GM21526 (cell line): ENCODE data around the gene VDR.
"Not testable (repeated sequence)": the region's sequence is repeated elsewhere in the genome, so short reads cannot be mapped to it uniquely, and the experiment has no call there.

Experiments
- ATAC-seq: cut with Tn5 transposase; IDR thresholded peaks from one replicate; pipeline ENCODE4 v1.9.1; 2021; ENCODE audit warnings: moderate library complexity; ENCODE audit not compliant: unreplicated experiment, low FRiP score

Gene VDR

GRCh38 chr12:47851303-47851952 lies 53.4 kb downstream of the VDR start:
- ATAC-seq, result no peak

GRCh38 chr12:47850153-47851084 lies 54.4 kb downstream of the VDR start:
- no peak for ATAC-seq

- no peak for ATAC-seq
These were observed 55.5 kb downstream of the VDR start for GRCh38 chr12:47849261-47849660.

GRCh38 chr12:47848853-47849252 lies 55.9 kb downstream of the VDR start:
- no peak for ATAC-seq

GRCh38 chr12:47846294-47846996 lies 58.3 kb downstream of the VDR start:
- ATAC-seq, result no peak

- ATAC-seq, result no peak
These were observed 59.7 kb downstream of the VDR start for GRCh38 chr12:47845081-47845480.

GRCh38 chr12:47844264-47845019 lies 60.4 kb downstream of the VDR start:
- no peak for ATAC-seq

- ATAC-seq, result no peak
These were observed 61.4 kb downstream of the VDR start for GRCh38 chr12:47843226-47843980.

GRCh38 chr12:47842543-47842942 lies 62.3 kb downstream of the VDR start:
- not testable (repeated sequence) for ATAC-seq

GRCh38 chr12:47841910-47842309 lies 62.9 kb downstream of the VDR start:
- ATAC-seq, result no peak

- no peak for ATAC-seq
These were observed 63.3 kb downstream of the VDR start for GRCh38 chr12:47841501-47841900.

- no peak for ATAC-seq
These were observed 64.2 kb downstream of the VDR start for GRCh38 chr12:47840571-47840970.

- ATAC-seq, result no peak
These were observed 65.4 kb downstream of the VDR start for GRCh38 chr12:47839214-47839876.

- no peak for ATAC-seq
These were observed 66.4 kb downstream of the VDR start for GRCh38 chr12:47838286-47838931.

- no peak for ATAC-seq
These were observed 67.3 kb downstream of the VDR start for GRCh38 chr12:47837190-47838171.

- ATAC-seq, result no peak
These were observed 69.0 kb downstream of the VDR start for GRCh38 chr12:47835831-47836155.

GRCh38 chr12:47835006-47835830 lies 69.6 kb downstream of the VDR start:
- no peak for ATAC-seq
